Karpas-422 (cell line): ENCODE data around the gene TEX53. TPM values are rescaled to one million over a fixed set of nuclear protein-coding genes. Genes with fewer than 3 reads are reported as not detected.

Source experiments
- DNase-seq: peaks from one replicate; pipeline ENCODE4 v3.0.0-alpha.2; 2015
- H2AFZ ChIP-seq: fragments of 200-600 bp; sonication (generic); 2 replicates; pipeline ENCODE4 v1.6.1; 2014; ENCODE audit warnings: antibody characterized with exemption, low read length, mixed read lengths
- H3K27ac ChIP-seq: fragments of 200-600 bp; sonication (generic); 2 replicates; pipeline ENCODE4 v1.5.1; 2014; ENCODE audit warnings: mild to moderate bottlenecking, low read length, moderate library complexity
- H3K27me3 ChIP-seq: fragments of 200-600 bp; sonication (generic); 2 replicates; pipeline ENCODE4 v1.6.1; 2014; ENCODE audit warnings: low read length, mixed read lengths
- H3K36me3 ChIP-seq: fragments of 200-600 bp; sonication (generic); 2 replicates; pipeline ENCODE4 v1.6.1; 2014; ENCODE audit warnings: low read length, mixed read lengths; ENCODE audit not compliant: insufficient read depth
- H3K4me1 ChIP-seq: fragments of 200-600 bp; sonication (generic); 2 replicates; pipeline ENCODE4 v1.6.1; 2014; ENCODE audit warnings: mild to moderate bottlenecking, low read length, mixed read lengths
- H3K4me2 ChIP-seq: fragments of 200-600 bp; sonication (generic); 2 replicates; pipeline ENCODE4 v1.6.1; 2014; ENCODE audit warnings: low read length, low read depth, mild to moderate bottlenecking; ENCODE audit not compliant: poor library complexity, severe bottlenecking
- H3K4me3 ChIP-seq: fragments of 200-600 bp; sonication (generic); 2 replicates; pipeline ENCODE4 v1.5.1; 2014; ENCODE audit warnings: mild to moderate bottlenecking, antibody characterized with exemption, low read length, mixed read lengths
- H3K79me2 ChIP-seq: fragments of 200-600 bp; sonication (generic); 2 replicates; pipeline ENCODE4 v1.6.1; 2014; ENCODE audit warnings: mild to moderate bottlenecking, low read length, mixed read lengths
- H3K9ac ChIP-seq: fragments of 200-600 bp; sonication (generic); 2 replicates; pipeline ENCODE4 v1.6.0; 2014; ENCODE audit warnings: low read length
- H3K9me2 ChIP-seq: fragments of 200-600 bp; sonication (generic), shearing (Covaris generic); replicated peaks from 2 replicates; pipeline ENCODE4 v1.6.0; 2014; ENCODE audit warnings: mild to moderate bottlenecking, low read length, moderate library complexity; ENCODE audit not compliant: insufficient read depth
- H3K9me3 ChIP-seq: fragments of 300-700, 200-600 bp; sonication (generic); 2 replicates; pipeline ENCODE4 v1.6.1; 2014; ENCODE audit warnings: low read length, mixed read lengths
- H4K20me1 ChIP-seq: fragments of 200-600 bp; sonication (generic); 2 replicates; pipeline ENCODE4 v1.6.1; 2014; ENCODE audit warnings: mild to moderate bottlenecking, antibody characterized with exemption, low read length, low read depth; ENCODE audit not compliant: insufficient read depth
- total RNA-seq: library from RNA; depleted of rRNA; stranded (reverse); fragments of >200 nt; shearing (Covaris generic); gene quantifications from 2 replicates; pipeline ENCODE4 v1.2.3, GENCODE V29; 2014; ENCODE audit warnings: low replicate concordance

Gene TEX53
- total RNA-seq, 1 experiment from 2014 or later: not detected

DNA sequence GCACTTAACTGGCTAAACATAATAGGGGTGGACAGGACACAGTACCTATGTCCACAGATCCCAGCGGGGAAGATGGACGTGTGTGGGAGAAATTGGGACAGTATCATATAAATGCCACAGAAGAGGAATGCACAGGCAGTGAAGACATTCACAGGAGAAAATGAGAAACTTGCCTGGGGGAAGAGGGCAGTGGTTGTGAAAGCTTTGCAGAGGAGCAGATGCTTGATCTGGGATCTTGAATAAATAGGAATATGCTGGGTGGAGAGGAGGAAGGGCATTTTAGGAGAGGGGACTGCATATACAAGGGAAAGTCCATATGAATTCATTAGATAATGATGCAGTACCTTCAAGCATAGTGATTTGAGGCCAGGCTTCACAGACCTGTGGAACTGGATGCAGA is 32.9 kb downstream of the TEX53 start:
- Histone ChIP-seq H3K9ac (no peak overlapping the region), H4K20me1 (no peaks in the 10 kb centered on the region), H3K36me3 (peaks cover 22% of the 10 kb centered on the region), H3K4me1 (peaks cover under 1% of the 10 kb centered on the region), H3K27me3 (no peaks in the 10 kb centered on the region), H3K4me2 (no peak overlapping the region), H3K9me3 (no peaks in the 10 kb centered on the region), H3K9me2 (no peaks in the 10 kb centered on the region), H2AFZ (no peak overlapping the region), H3K4me3 (no peak overlapping the region), H3K27ac (no peak overlapping the region), H3K79me2 (peaks cover 12% of the 10 kb centered on the region; the same call in 1 of the 2 replicates)
- peak; percentile 36 for DNase-seq

DNA sequence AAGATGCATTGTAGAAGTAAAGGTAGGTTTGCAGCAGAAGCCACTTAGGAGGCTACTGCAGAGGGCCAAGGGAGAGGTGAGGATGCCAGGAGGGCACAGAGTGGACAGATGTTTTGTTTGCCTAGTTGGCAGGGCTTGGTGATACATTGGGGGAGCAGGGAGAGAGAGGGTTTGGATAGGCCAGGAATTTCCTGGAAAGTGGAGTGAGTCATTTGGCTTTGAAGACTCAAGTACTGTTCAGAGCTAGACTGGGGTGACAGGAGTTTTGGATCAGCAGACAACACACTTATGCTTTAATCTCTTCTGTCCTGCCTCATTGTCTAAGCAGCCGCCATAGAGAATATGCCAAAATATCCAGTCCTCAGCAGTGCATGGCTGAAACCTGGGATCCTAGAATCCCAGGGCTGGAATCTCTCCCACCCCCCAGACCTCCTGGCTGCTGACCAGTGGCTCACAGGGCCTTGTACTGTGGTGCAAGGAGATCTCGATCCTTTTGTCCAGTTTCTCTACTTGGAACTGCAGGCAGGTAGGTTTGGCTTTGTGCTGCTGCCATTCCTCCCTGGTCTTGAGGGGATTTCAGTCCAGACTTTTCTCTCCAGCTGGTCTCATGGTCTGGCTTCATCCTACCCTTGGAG is 35.5 kb downstream of the TEX53 start:
- no peak overlapping the region for H3K9ac ChIP-seq
- peaks cover 34% of the 10 kb centered on the region for H3K79me2 ChIP-seq
- DNase-seq: no peak
- peaks cover 17% of the 10 kb centered on the region for H3K4me1 ChIP-seq
- no peak overlapping the region for H3K4me3 ChIP-seq
- H4K20me1 ChIP-seq: no peaks in the 10 kb centered on the region
- no peaks in the 10 kb centered on the region for H3K9me2 ChIP-seq
- H3K27ac ChIP-seq: no peak overlapping the region
- H3K36me3 ChIP-seq: peaks cover 20% of the 10 kb centered on the region
- H2AFZ ChIP-seq: no peak overlapping the region
- no peak overlapping the region for H3K4me2 ChIP-seq
- no peaks in the 10 kb centered on the region for H3K27me3 ChIP-seq
- H3K9me3 ChIP-seq: no peaks in the 10 kb centered on the region

DNA sequence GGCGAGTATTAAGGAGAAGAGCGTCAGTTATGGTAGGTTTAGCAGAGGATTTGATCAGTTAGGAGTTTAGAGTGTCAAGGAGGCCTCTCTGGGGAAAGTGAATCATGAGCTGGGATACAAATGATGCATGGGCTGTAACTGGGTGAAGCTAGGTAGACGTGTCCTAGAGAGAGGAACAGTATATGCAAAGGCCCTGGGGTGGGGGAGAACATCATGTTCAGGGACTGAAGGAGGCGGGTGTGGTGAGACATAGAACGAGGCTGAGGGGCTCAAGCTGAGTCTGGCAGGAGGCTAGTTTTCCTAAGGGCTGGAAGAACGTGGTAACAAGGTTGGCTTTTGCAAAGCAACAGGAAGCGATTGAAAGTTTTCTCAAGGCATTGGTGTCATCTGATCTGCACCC is 36.0 kb downstream of the TEX53 start:
- no peaks in the 10 kb centered on the region for H3K27me3 ChIP-seq
- no peak overlapping the region for H3K27ac ChIP-seq
- H3K4me1 ChIP-seq: peaks cover 22% of the 10 kb centered on the region
- DNase-seq: no peak
- peaks cover 17% of the 10 kb centered on the region for H3K36me3 ChIP-seq
- peaks cover 34% of the 10 kb centered on the region for H3K79me2 ChIP-seq
- no peak overlapping the region for H3K9ac ChIP-seq
- no peaks in the 10 kb centered on the region for H4K20me1 ChIP-seq
- no peak overlapping the region for H3K4me3 ChIP-seq
- no peak overlapping the region for H3K4me2 ChIP-seq
- no peak overlapping the region for H2AFZ ChIP-seq
- H3K9me2 ChIP-seq: no peaks in the 10 kb centered on the region
- H3K9me3 ChIP-seq: no peaks in the 10 kb centered on the region

DNA sequence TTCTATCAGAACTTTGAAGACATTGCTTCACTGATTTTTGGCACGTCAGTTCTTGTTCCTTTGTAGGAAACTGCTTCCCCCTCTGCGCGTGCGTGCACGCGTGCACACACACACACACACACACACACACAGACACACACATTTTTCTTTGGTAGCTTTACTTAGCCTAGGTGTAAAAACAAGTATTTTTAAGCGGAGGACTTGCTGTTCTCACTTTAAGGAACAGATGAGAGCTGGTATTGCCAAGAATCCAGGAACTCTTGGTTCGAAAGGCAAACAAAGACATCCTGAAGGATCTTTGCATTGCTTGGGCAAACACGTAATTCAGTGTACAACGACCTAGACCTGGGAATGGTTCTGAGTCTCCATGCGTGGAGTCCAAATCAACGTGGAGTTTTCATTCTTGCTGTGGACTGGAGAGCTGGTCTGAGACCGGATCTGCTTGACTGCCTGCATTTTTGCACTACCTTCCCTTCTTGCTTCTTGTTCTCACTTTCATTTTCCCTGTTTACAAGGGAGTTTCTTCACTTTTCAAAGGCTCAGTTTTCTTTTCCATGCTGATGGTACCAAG is 38.3 kb downstream of the TEX53 start:
- Histone ChIP-seq H3K36me3 (peaks cover 17% of the 10 kb centered on the region), H3K79me2 (peaks cover 44% of the 10 kb centered on the region), H3K27ac (peak overlapping the region; percentile 24), H3K4me2 (peak overlapping the region; percentile 22), H3K4me3 (no peak overlapping the region), H2AFZ (no peak overlapping the region), H3K9me3 (no peaks in the 10 kb centered on the region), H4K20me1 (no peaks in the 10 kb centered on the region), H3K4me1 (peaks cover 29% of the 10 kb centered on the region), H3K9ac (0 out of 2 replicates have a peak overlapping the region, but pooled peaks have one; percentile 1), H3K9me2 (no peaks in the 10 kb centered on the region), H3K27me3 (no peaks in the 10 kb centered on the region)
- no peak for DNase-seq

DNA sequence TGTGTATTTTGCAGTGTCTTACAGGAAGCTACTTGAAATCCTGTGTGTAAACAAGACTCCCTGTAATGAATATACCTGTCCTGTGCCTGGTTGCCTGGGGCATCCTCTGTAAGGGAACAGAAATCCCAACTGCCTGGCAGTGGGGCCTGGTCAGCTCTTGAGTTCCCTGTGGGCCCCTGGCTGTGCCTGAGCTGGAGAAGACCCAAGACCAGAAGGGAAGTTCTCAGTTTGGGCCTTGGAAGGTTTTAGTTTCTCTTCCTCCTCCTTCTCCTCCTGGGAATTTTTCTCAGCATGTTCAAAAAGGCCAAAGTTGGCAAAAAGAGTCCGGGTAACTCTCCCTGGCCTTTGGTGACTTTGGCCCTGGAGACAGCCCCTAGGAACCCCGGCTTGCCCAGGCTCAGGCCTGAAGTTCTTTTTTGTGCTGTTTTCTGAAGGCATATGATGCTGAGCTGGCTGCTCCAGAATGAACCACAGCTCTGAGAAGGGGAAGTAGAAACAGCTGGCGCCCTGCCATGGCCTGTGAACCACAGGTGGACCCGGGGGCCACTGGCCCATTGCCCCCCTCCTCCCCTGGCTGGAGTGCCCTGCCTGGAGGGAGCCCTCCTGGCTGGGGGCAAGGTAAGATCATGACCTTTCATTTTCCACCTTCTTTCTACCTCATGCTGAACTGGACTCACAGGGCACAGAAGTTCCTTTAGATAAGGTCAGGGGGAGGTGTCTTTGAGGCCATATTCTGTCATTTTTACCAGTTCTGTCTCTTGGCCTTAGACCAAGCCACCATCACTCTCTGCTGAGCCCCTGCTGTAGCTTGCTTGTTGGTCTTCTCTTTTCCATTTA is 40.7 kb downstream of the TEX53 start:
- peak; percentile 87 for DNase-seq
- Histone ChIP-seq H2AFZ (no peak overlapping the region), H3K36me3 (peaks cover 10% of the 10 kb centered on the region), H3K4me2 (peak overlapping the region; percentile 64), H3K4me3 (peak overlapping the region; percentile 34), H3K4me1 (peaks cover 53% of the 10 kb centered on the region), H3K27ac (peak overlapping the region; percentile 94), H3K9me3 (no peaks in the 10 kb centered on the region), H3K27me3 (no peaks in the 10 kb centered on the region), H3K9ac (peak overlapping the region; percentile 60), H4K20me1 (no peaks in the 10 kb centered on the region), H3K79me2 (peaks cover 60% of the 10 kb centered on the region), H3K9me2 (no peaks in the 10 kb centered on the region)

DNA sequence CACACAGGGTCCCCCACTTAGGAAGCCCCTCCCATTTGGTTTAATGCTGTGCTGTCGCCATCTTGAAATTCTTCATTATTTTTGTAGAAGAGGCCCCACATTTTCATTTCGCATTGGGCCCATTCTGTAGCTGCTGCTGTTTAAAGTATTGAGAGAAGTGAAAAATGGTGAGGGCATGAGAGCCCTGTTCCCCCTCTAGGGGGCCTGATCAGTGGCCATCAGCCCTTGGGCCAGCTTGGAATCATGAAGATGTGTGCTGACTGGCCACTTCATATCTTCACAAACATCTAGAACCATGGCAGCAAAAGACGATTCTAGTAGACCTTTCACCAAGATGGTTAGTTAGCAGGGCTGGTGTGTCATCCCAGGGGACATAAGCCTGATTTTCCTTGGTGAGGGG is 43.2 kb downstream of the TEX53 start:
- Histone ChIP-seq H2AFZ (no peak overlapping the region), H3K4me1 (peaks cover 62% of the 10 kb centered on the region), H3K36me3 (peaks cover 9% of the 10 kb centered on the region; the same call in 1 of the 2 replicates), H3K4me2 (no peak overlapping the region), H4K20me1 (no peaks in the 10 kb centered on the region), H3K27me3 (no peaks in the 10 kb centered on the region), H3K9me3 (no peaks in the 10 kb centered on the region), H3K9me2 (no peaks in the 10 kb centered on the region), H3K9ac (no peak overlapping the region), H3K4me3 (no peak overlapping the region), H3K27ac (0 out of 2 replicates have a peak overlapping the region, but pooled peaks have one; percentile 61), H3K79me2 (peaks cover 57% of the 10 kb centered on the region)
- DNase-seq: no peak

DNA sequence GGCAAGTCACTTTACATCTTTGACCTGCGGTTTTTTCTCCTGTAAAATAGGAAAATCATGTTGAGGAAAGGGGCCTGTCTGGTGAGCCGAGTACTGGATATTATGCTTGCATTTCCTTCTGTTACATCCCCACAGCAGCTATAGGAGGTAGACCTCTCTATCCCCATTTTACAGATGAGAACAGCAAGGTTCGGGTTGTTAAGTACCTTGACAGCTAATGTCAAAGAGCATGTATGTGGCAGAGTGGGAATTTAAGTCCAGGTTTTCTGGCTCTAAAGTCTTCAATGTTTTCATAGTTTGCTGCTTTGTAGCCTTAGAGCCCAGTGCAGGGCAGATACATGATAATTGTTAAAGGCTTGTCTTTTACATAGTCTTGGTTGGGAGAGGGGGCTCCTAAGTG is 43.7 kb downstream of the TEX53 start:
- Histone ChIP-seq H3K4me3 (no peak overlapping the region), H3K9ac (peak overlapping the region; percentile 98; the same call in 1 of the 2 replicates)

DNA sequence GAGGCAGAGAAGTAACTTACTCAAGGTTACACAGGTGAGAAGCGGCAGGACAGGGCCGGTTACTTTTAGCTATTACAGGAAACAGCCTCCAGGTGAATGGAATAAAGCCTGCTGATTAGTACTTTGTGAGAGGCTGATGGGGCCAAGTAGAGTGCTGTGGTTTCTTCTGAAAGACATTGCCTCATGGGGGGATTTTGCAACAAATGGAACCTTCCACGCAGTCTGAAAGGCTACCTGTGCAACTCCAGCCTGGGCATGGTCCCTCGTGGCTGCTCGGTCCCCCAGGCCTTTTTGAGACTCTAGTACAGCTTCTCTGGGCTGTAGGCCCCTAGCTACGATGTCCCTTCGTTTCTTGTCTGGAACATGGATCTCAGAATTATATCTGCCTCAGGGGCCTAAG is 44.5 kb downstream of the TEX53 start:
- no peaks in the 10 kb centered on the region for H3K9me2 ChIP-seq
- no peaks in the 10 kb centered on the region for H4K20me1 ChIP-seq
- H2AFZ ChIP-seq: no peak overlapping the region
- peak overlapping the region; percentile 98 for H3K9ac ChIP-seq
- no peak for DNase-seq
- H3K4me2 ChIP-seq: peak overlapping the region; percentile 95
- 0 out of 2 replicates have a peak, but pooled peaks cover 2% of the 10 kb centered on the region for H3K36me3 ChIP-seq
- no peaks in the 10 kb centered on the region for H3K27me3 ChIP-seq
- peak overlapping the region; percentile 61 for H3K27ac ChIP-seq
- peak overlapping the region; percentile 99 for H3K4me3 ChIP-seq
- H3K9me3 ChIP-seq: no peaks in the 10 kb centered on the region
- peaks cover 55% of the 10 kb centered on the region for H3K4me1 ChIP-seq
- H3K79me2 ChIP-seq: peaks cover 45% of the 10 kb centered on the region

More for the DNA sequence above, 43.7 kb downstream of the TEX53 start:
- Histone ChIP-seq H2AFZ (no peak overlapping the region), H3K9me2 (no peaks in the 10 kb centered on the region), H4K20me1 (no peaks in the 10 kb centered on the region), H3K4me1 (peaks cover 57% of the 10 kb centered on the region), H3K4me2 (peak overlapping the region; percentile 95), H3K79me2 (peaks cover 53% of the 10 kb centered on the region), H3K27me3 (no peaks in the 10 kb centered on the region), H3K9me3 (no peaks in the 10 kb centered on the region), H3K27ac (peak overlapping the region; percentile 61), H3K36me3 (peaks cover 9% of the 10 kb centered on the region; the same call in 1 of the 2 replicates)
- no peak for DNase-seq
